Measurements from ENCODE around the gene PISD. TPM values are rescaled to one million over a fixed set of nuclear protein-coding genes. Genes with fewer than 3 reads are reported as not detected.

Gene PISD
- 57.8 and 58.5 TPM in 2 replicates for total RNA-seq

DNA sequence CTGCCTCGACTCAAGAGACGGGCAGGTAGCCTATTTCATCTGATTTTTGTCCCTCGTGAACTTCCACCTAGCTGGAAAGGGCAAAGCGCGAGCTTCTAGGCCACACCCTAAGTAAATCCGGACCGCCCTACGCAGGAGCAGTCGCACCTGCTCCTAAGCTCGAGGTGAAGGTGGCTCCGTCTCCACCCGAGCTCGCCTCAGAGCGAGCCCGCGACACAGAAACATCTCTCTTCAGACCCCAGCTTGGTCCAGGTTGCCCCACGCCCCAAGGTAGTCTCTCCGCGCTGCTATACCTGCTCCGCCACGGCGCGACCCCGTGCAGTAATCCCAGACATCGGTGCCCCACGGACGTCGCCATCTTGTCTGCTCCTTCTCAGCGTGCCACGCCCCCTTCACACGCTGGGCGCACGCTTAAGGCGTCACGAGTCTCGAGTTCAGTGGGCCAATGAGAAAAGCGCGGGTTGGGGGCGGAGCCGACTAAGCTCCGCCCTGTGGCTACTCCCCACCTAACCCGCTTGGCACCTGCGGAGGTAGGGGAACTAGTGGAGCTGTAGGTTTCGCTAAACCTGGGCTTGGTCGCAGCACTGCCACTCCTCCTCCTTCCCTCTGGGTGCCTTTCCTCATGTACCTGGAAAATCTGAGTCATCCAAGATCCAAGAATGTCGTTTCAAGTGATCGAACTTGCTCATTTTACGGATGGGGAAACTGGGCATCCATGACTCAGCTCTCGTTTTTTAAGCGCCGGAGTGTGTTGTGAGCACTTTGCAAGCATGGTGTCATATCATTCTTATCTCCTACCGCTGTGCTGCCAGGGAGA lies at the start of gene PISD:
PISD (minus strand) TSS at position 365 of the 817 bp plus-strand sequence; CDS start at position 358, 7 bp downstream.

Other genes with a start within 250 kb of the PISD start
- gene EIF4ENIF1, start 172.4 kb downstream of the PISD start, total RNA-seq, result 6.5 and 15.6 TPM in 2 replicates
- gene SFI1, start 165.7 kb downstream of the PISD start, total RNA-seq, result 15.8 and 16.2 TPM in 2 replicates
- gene PRR14L, start 87.9 kb upstream of the PISD start, total RNA-seq, result 17.4 and 19.9 TPM in 2 replicates
- 8.1 and 9.5 TPM in 2 replicates for gene DEPDC5, start 91.8 kb upstream of the PISD start, total RNA-seq

All from mesangial cell (primary cell).